NCI-H146 treated with DMSO at 0.1 percent for 48 hours (cell line): ENCODE results near the gene LAMC1.

Experiments used
- DNase-seq: peaks from one replicate; lab custom pipeline; 2025; ENCODE audit not compliant: unreplicated experiment; lab: John Stamatoyannopoulos, UW

Gene LAMC1

GRCh38 chr1:183077097-183077496 is 53.9 kb downstream of the LAMC1 start:
- no peak for DNase-seq

- DNase-seq: no peak
Measured at GRCh38 chr1:183079712-183080388, 56.6 kb downstream of the LAMC1 start.

GRCh38 chr1:183080406-183080805 is 57.2 kb downstream of the LAMC1 start:
- DNase-seq: no peak

- no peak for DNase-seq
Measured at GRCh38 chr1:183081402-183082120, 58.3 kb downstream of the LAMC1 start.

GRCh38 chr1:183082650-183083049 is 59.4 kb downstream of the LAMC1 start:
- no peak for DNase-seq

- no peak for DNase-seq
Measured at GRCh38 chr1:183087001-183087400, 63.8 kb downstream of the LAMC1 start.

- DNase-seq: no peak
Measured at GRCh38 chr1:183089025-183089639, 65.9 kb downstream of the LAMC1 start.

- DNase-seq: no peak
Measured at GRCh38 chr1:183090391-183091006, 67.3 kb downstream of the LAMC1 start.

- DNase-seq: no peak
Measured at GRCh38 chr1:183091181-183091580, 68.0 kb downstream of the LAMC1 start.

GRCh38 chr1:183092350-183092749 is 69.1 kb downstream of the LAMC1 start:
- DNase-seq: no peak

- no peak for DNase-seq
Measured at GRCh38 chr1:183093066-183093668, 69.9 kb downstream of the LAMC1 start.

GRCh38 chr1:183093786-183094298 is 70.6 kb downstream of the LAMC1 start:
- DNase-seq: no peak

- no peak for DNase-seq
Measured at GRCh38 chr1:183094351-183094750, 71.1 kb downstream of the LAMC1 start.

- DNase-seq: no peak
Measured at GRCh38 chr1:183096351-183096750, 73.1 kb downstream of the LAMC1 start.

GRCh38 chr1:183096894-183097293 is 73.7 kb downstream of the LAMC1 start:
- DNase-seq: no peak

- no peak for DNase-seq
Measured at GRCh38 chr1:183097438-183098051, 74.3 kb downstream of the LAMC1 start.

GRCh38 chr1:183098317-183098716 is 75.1 kb downstream of the LAMC1 start:
- DNase-seq: no peak

GRCh38 chr1:183100361-183100974 is 77.2 kb downstream of the LAMC1 start:
- DNase-seq: no peak

- no peak for DNase-seq
Measured at GRCh38 chr1:183101081-183101480, 77.9 kb downstream of the LAMC1 start.

- DNase-seq: no peak
Measured at GRCh38 chr1:183101841-183102276, 78.6 kb downstream of the LAMC1 start.
